Esophagus squamous epithelium (tissue), 4 donors: ENCODE data around the gene BTN3A1.

Experiments
- POLR2A ChIP-seq, 4 donors: fragments of 450-650 bp; IDR thresholded peaks; one replicate each; pipeline ENCODE4 v1.6.1; 2017; ENCODE audit warnings: antibody characterized with exemption in 4 of 4, mild to moderate bottlenecking in 4 of 4, moderate library complexity in 3 of 4
- TF ChIP-seq, protein P1 (sequence below), 6 experiments: fragments of 450-650 bp in 4 of 6; fragments of 200-600 bp in 2 of 6; sonication (generic) in 2 of 6; IDR thresholded peaks; one replicate each; pipeline ENCODE4 v1.5.1; 2016 to 2019; ENCODE audit warnings: antibody characterized with exemption in 6 of 6, mild to moderate bottlenecking in 4 of 6, moderate library complexity in 4 of 6

DNA sequence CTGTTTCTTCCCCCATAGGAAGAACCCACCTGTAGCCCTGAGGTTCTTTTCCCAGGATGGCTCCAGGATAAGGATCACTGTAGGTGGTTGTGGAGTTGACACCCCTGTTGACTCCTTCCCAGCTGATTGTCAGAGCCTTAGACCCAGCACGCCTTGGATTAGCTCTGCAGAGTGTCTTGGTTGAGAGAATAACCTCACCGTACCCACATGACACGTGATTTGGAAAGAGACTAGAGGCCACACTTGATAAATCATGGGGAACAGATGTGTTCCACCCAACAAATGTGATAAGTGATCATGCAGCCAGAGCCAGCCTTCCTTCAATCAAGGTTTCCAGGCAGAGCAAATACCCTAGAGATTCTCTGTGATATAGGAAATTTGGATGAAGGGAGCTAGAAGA, 12.2 kb downstream of the BTN3A1 start:
- TF ChIP-seq POLR2A (IDR thresholded peaks at IDR 0.05) = no peak
- TF ChIP-seq, protein P1, sequence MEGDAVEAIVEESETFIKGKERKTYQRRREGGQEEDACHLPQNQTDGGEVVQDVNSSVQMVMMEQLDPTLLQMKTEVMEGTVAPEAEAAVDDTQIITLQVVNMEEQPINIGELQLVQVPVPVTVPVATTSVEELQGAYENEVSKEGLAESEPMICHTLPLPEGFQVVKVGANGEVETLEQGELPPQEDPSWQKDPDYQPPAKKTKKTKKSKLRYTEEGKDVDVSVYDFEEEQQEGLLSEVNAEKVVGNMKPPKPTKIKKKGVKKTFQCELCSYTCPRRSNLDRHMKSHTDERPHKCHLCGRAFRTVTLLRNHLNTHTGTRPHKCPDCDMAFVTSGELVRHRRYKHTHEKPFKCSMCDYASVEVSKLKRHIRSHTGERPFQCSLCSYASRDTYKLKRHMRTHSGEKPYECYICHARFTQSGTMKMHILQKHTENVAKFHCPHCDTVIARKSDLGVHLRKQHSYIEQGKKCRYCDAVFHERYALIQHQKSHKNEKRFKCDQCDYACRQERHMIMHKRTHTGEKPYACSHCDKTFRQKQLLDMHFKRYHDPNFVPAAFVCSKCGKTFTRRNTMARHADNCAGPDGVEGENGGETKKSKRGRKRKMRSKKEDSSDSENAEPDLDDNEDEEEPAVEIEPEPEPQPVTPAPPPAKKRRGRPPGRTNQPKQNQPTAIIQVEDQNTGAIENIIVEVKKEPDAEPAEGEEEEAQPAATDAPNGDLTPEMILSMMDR (IDR thresholded peaks at IDR 0.05) = no peak
